H1 (cell line): Measurements from ENCODE around the gene KSR2. TPM values are rescaled to one million over a fixed set of nuclear protein-coding genes. Genes with fewer than 3 reads are reported as not detected.

Source experiments
- CHD7 ChIP-seq: fragments of 300-600 bp; sonication (generic); IDR thresholded peaks from 2 replicates; pipeline ENCODE4 v1.7.1; 2012; ENCODE audit warnings: low read length, moderate library complexity, mild to moderate bottlenecking, inconsistent platforms; ENCODE audit not compliant: insufficient replicate concordance
- HDAC6 ChIP-seq: IDR thresholded peaks from one replicate; pipeline ENCODE4 v1.7.1; 2012; ENCODE audit warnings: low read depth, mild to moderate bottlenecking, inconsistent platforms, low read length, moderate library complexity
- polyA plus RNA-seq, 7 experiments: library from polyadenylated mRNA; depleted of rRNA in 3 of 7; stranded (reverse) in 5 of 7; unstranded in 2 of 7; fragments of >200 nt in 5 of 7; fragments of 200-250 nt in 2 of 7; gene quantifications; 1 replicate in 5 of 7; 2 replicates in 1 of 7; 4 replicates in 1 of 7; pipeline versions ENCODE4 v1.2.1 to v1.2.3, GENCODE V29; 2011 to 2013; ENCODE audit warnings: missing spikeins in 2 of 7, mixed read lengths in 2 of 7
- total RNA-seq: library from RNA; stranded (reverse); fragmentation: NEBNext Ultra II Directional; extraction: Animal tissue kit (Norgen Biotek cat#: 25700); gene quantifications from 2 replicates; pipeline ENCODE4 v1.2.1, GENCODE V29; 2021

Gene KSR2
- total and polyA plus RNA-seq, 2 of the 8 experiments (the other 6 are each of a cell fraction or from before 2014, with no cell fraction given), result 0.74 to 2.2 TPM

GRCh38 chr12:117885211-117885610 is 83.6 kb downstream of the KSR2 start (continued):
- TF ChIP-seq CHD7, result no peak
- no peak for TF ChIP-seq HDAC6
- TF ChIP-seq, all 59 proteins: peak for 0
